Natural killer cell (primary cell): ENCODE data around the gene FHIT. TPM values are rescaled to one million over a fixed set of nuclear protein-coding genes. Genes with fewer than 3 reads are reported as not detected.

Source experiments
- ATAC-seq, 3 donors: fragments of 150-1000 bp in 2 of 3; fragments of 200-7000 bp in 1 of 3; cut with Tn5 transposase; 1 replicate in 1 of 3; 2 replicates in 2 of 3; pipeline ENCODE4 v1.10.0; 2021; ENCODE audit warnings: mild to moderate bottlenecking in 2 of 3, moderate library complexity in 2 of 3
- DNase-seq, 2 donors: peaks; one replicate each; pipeline versions ENCODE4 v3.0.0 to v3.0.0-alpha.2; 2013 to 2021; ENCODE audit warnings: mixed read lengths in 1 of 2
- H3K27ac ChIP-seq: one replicate; pipeline ENCODE4 v1.5.1; 2013; ENCODE audit warnings: mild to moderate bottlenecking, low read length
- H3K27me3 ChIP-seq: one replicate; pipeline ENCODE4 v1.6.1; 2013; ENCODE audit warnings: low read length; ENCODE audit not compliant: control insufficient read depth, insufficient read depth
- H3K36me3 ChIP-seq: one replicate; pipeline ENCODE4 v1.6.1; 2013; ENCODE audit warnings: low read length; ENCODE audit not compliant: control insufficient read depth, insufficient read depth
- H3K4me1 ChIP-seq: one replicate; pipeline ENCODE4 v1.6.1; 2013; ENCODE audit warnings: low read length; ENCODE audit not compliant: control insufficient read depth, insufficient read depth
- H3K4me3 ChIP-seq: one replicate; pipeline ENCODE4 v1.5.1; 2013; ENCODE audit warnings: low read length
- H3K9me3 ChIP-seq: one replicate; pipeline ENCODE4 v1.6.1; 2013; ENCODE audit warnings: low read length; ENCODE audit not compliant: control insufficient read depth, insufficient read depth
- H3K27ac Mint-ChIP-seq, 2 donors: one replicate each; pipeline ENCODE4 v1.8.0; 2022; ENCODE audit warnings: mild to moderate bottlenecking in 2 of 2, mixed read lengths in 2 of 2, moderate library complexity in 1 of 2
- H3K27me3 Mint-ChIP-seq, 2 donors: one replicate each; pipeline ENCODE4 v1.8.0; 2022; ENCODE audit warnings: low read depth in 2 of 2, mixed read lengths in 2 of 2
- H3K36me3 Mint-ChIP-seq: one replicate; pipeline ENCODE4 v1.8.0; 2022; ENCODE audit warnings: mixed read lengths
- H3K4me1 Mint-ChIP-seq, 2 donors: one replicate each; pipeline ENCODE4 v1.8.0; 2022; ENCODE audit warnings: mixed read lengths in 2 of 2
- H3K4me3 Mint-ChIP-seq: one replicate; pipeline ENCODE4 v1.8.0; 2022; ENCODE audit warnings: mild to moderate bottlenecking, moderate library complexity, mixed read lengths
- H3K9me3 Mint-ChIP-seq, 2 donors: one replicate each; pipeline ENCODE4 v1.8.0; 2022; ENCODE audit warnings: mixed read lengths in 2 of 2
- WGBS: methylation state at CpG from one replicate; pipeline ENCODE4 v1.1.7; 2013; ENCODE audit warnings: missing lambda C conversion rate; ENCODE audit not compliant: insufficient coverage; 5-methylcytosine and 5-hydroxymethylcytosine counted together
- intact Hi-C: fragments of 100-400 bp; cut with micrococcal nuclease; formaldehyde crosslinking; loops from one replicate; pipeline ENCODE4 v1.14.2; 2022
- total RNA-seq, 4 donors: library from RNA; stranded (reverse); fragments of 120-200 nt in 1 of 4; gene quantifications; one replicate each; pipeline versions ENCODE4 v1.2.3 to v1.2.4, GENCODE V29; 2013 to 2022
- TF ChIP-seq, protein P1 (sequence below): fragments of 200-600 bp; IDR thresholded peaks from one replicate; pipeline ENCODE4 v1.8.0; 2022; ENCODE audit warnings: antibody characterized with exemption

The FHIT gene
- total RNA-seq, 3 donors from 2014 or later (not counting 1 experiment from before 2014, with no cell fraction given), result 2.7 to 6.1 (median 3.3) TPM

GRCh38 chr3:59766200-59766872 is 1484.9 kb downstream of the FHIT start:
- H3K4me1 Mint-ChIP-seq, result peaks cover 11 to 12% of the 10 kb centered on the region in 2 donors
- no peak for ATAC-seq
- no peak overlapping the region for H3K27ac Mint-ChIP-seq
- Histone ChIP-seq H3K27ac (no peak overlapping the region), H3K27me3 (no peaks in the 10 kb centered on the region), H3K4me3 (no peak overlapping the region), H3K9me3 (no peaks in the 10 kb centered on the region), H3K36me3 (no peaks in the 10 kb centered on the region), H3K4me1 (peaks cover 5% of the 10 kb centered on the region)
- H3K36me3 Mint-ChIP-seq, result no peaks in the 10 kb centered on the region
- 91% methylated on average over 6 of the region's 6 CpGs for WGBS
- no peak overlapping the region for H3K4me3 Mint-ChIP-seq
- peaks cover 13 to 45% of the 10 kb centered on the region in 2 donors for H3K27me3 Mint-ChIP-seq
- no peaks in the 10 kb centered on the region for H3K9me3 Mint-ChIP-seq
- TF ChIP-seq, protein P1, sequence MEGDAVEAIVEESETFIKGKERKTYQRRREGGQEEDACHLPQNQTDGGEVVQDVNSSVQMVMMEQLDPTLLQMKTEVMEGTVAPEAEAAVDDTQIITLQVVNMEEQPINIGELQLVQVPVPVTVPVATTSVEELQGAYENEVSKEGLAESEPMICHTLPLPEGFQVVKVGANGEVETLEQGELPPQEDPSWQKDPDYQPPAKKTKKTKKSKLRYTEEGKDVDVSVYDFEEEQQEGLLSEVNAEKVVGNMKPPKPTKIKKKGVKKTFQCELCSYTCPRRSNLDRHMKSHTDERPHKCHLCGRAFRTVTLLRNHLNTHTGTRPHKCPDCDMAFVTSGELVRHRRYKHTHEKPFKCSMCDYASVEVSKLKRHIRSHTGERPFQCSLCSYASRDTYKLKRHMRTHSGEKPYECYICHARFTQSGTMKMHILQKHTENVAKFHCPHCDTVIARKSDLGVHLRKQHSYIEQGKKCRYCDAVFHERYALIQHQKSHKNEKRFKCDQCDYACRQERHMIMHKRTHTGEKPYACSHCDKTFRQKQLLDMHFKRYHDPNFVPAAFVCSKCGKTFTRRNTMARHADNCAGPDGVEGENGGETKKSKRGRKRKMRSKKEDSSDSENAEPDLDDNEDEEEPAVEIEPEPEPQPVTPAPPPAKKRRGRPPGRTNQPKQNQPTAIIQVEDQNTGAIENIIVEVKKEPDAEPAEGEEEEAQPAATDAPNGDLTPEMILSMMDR, result no peak
- intact Hi-C loops, result no loop called here
- no peak for DNase-seq

GRCh38 chr3:59764171-59764570 is 1487.1 kb downstream of the FHIT start:
- no peak for DNase-seq
- H3K9me3 ChIP-seq, result no peaks in the 10 kb centered on the region
- TF ChIP-seq, protein P1, result no peak
- peaks cover 6% of the 10 kb centered on the region for H3K4me1 ChIP-seq
- Mint-ChIP-seq H3K9me3 (no peaks in the 10 kb centered on the region), H3K27ac (no peak overlapping the region), H3K4me3 (no peak overlapping the region), H3K4me1 (peaks cover 10 to 12% of the 10 kb centered on the region in 2 donors), H3K27me3 (peaks cover 6 to 26% of the 10 kb centered on the region in 2 donors), H3K36me3 (no peaks in the 10 kb centered on the region)
- no peak overlapping the region for H3K4me3 ChIP-seq
- ATAC-seq, result no peak
- intact Hi-C loops, result no loop called here
- H3K27me3 ChIP-seq, result no peaks in the 10 kb centered on the region
- H3K27ac ChIP-seq, result no peak overlapping the region
- WGBS, result 88% methylated on average over 4 of the region's 4 CpGs
- H3K36me3 ChIP-seq, result no peaks in the 10 kb centered on the region

DNA sequence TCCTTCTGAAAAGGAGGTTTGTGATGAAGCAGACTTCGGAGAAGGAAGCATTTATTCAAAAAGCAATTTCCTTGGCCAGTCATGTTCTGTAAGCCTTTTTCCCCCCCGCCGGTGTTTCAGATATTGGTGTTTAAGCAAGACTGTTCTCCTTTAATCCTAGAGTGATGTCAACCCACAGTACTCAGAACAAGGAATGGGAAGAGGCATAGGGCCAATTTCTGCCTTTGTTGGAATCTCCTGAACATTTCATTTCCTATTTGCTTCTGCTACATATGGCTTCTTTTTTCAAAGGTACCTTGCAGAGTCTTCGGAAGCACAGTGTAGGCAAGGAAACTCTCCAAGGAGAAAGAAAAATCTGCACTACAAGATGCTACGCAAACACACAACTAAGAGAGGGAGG is 1488.3 kb downstream of the FHIT start:
- Mint-ChIP-seq H3K27me3 (peaks cover 6 to 18% of the 10 kb centered on the region in 2 donors), H3K36me3 (no peaks in the 10 kb centered on the region), H3K4me1 (peaks cover 17 to 24% of the 10 kb centered on the region in 2 donors), H3K9me3 (no peaks in the 10 kb centered on the region), H3K27ac (no peak overlapping the region), H3K4me3 (no peak overlapping the region)
- 91% methylated on average over 5 of the region's 5 CpGs for WGBS
- ATAC-seq, result no peak
- no peak overlapping the region for H3K4me3 ChIP-seq
- no peaks in the 10 kb centered on the region for H3K36me3 ChIP-seq
- H3K4me1 ChIP-seq, result peaks cover 9% of the 10 kb centered on the region
- TF ChIP-seq, protein P1, result no peak
- H3K27me3 ChIP-seq, result no peaks in the 10 kb centered on the region
- H3K9me3 ChIP-seq, result no peaks in the 10 kb centered on the region
- intact Hi-C loops, result no loop called here
- no peak overlapping the region for H3K27ac ChIP-seq
- no peak for DNase-seq
